Activated CD8-positive, alpha-beta memory T cell treated with anti-CD3 and anti-CD28 coated beads for 36 hours (primary cell): ENCODE measurements around the gene FBXO44. TPM values are rescaled to one million over a fixed set of nuclear protein-coding genes. Genes with fewer than 3 reads are reported as not detected.

Experiments
- CTCF ChIA-PET: fragments of 350-600 bp; sonication (Branson Sonifier 250); formaldehyde crosslinking; loops from one replicate; lab custom pipeline; 2021; ENCODE audit warnings: antibody characterized with exemption; lab: Charles Lee
- POLR2A ChIA-PET: fragments of 350-600 bp; sonication (Branson Sonifier 250); formaldehyde crosslinking; loops from one replicate; lab custom pipeline; 2021; ENCODE audit warnings: antibody characterized with exemption; lab: Charles Lee
- total RNA-seq, 2 experiments: library from RNA; stranded (reverse); gene quantifications; one replicate each; pipeline ENCODE4 v1.2.3, GENCODE V29; 2021

Gene FBXO44
- total RNA-seq, 2 experiments from 2014 or later: 15.5 to 15.7 TPM

DNA sequence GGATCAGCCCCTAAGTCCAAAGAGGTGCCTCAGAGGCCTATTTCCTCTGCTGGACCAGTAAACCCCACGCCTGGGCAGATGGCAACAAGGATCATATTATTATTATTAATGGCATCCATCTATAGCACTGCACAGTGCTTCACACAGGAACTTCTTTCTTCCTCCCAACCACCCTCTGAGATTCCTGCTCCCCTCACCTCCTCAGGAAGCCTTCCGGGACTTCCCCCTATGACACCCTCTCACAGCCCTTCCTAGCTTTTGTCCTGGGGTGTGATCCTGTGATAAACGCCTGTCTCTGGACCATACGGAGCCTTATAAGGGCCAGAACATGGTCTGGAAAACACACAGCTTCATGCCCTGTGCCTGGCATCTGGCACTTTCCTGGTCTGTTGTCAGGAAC, 3.7 kb upstream of the FBXO44 start:
- CTCF ChIA-PET: interaction anchor here (1.2 to 14.2 kb wide), 9 partner anchors 9 to 91 kb away, joined by 3 to 133 read pairs (median 6); partner anchors contain the start of genes AGTRAP and FBXO6
- POLR2A ChIA-PET: interaction anchor here (1.1 to 2.0 kb wide), 2 partner anchors 14 to 69 kb away, joined by 5 to 12 read pairs; no protein-coding TSS in a partner anchor

DNA sequence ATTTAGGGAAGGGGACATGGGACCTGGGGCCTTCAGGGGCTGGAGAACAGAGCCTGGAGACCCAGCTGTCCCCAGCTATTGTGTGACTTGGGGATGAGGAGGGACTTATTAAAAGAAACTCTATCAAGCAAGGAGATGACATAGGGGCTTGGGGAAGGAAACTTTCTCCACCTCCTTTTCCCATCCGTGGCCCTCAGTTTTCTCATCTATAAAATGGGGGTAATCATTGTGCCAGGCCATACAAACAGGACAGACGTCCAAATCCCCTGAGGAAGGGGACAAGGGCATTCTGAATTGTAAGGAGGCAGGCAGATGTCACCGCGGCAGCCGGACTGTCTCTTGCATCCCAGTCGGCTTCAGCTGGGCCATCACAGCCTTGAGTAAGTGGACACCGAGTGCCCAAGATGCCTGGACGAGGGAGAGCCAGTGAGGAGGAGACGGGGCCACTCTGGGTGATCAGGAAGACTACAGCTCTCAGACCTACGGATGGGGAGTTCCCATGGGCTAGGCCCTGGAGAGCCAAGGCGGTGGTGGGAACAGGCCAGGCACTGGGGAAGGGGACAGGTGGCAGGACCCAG, 2.4 kb upstream of the FBXO44 start:
- POLR2A ChIA-PET: interaction anchor here (1.5 kb wide), 1 partner anchor 256 kb away, joined by 6 read pairs; no protein-coding TSS in a partner anchor
- CTCF ChIA-PET: interaction anchor here (1.2 to 14.2 kb wide), 4 partner anchors 10 to 70 kb away, joined by 3 to 133 read pairs (median 16); partner anchors contain the start of gene FBXO6

DNA sequence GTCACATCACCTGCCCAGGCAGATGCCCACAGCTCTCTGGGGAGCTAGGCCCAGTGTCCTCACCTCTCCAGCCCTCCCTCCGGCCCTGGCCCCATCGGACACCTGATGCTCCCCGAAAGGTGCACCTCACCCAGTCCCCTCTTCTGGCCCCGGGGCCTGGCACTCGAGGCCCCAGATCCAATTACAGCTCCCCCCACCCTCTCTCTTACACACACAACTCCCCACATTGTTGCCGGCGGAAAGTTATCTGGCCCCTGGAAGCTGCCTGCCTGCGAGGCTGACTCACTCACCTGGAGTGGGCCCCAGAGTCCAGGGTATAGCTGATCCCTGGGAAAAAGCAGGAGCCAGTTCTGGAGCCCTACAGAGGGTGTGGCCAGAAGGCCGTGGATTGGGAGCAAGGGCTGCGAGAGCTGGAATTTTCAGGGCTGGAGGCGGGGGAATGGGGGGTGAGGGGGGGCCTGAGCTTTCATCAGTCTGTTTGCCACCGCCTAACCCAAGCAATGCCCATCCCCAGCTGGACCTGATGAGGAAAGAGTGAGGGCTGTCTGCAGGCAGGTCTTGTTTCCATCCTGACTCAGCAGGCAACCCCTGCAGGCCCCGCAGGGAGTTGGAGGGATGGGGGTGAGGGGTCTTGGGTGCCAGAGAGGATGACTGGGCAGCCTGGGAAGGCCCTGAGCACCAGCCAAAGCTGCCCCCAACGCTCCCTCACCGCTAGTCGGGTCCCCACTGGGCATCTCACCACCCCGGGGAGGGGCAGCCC, 1.4 kb upstream of the FBXO44 start:
- ChIA-PET CTCF (interaction anchor here (1.2 to 14.2 kb wide), 4 partner anchors 9 to 69 kb away, joined by 3 to 133 read pairs (median 16); partner anchors contain the start of gene FBXO6), POLR2A (interaction anchor here (1.1 to 1.5 kb wide), 2 partner anchors 12 to 255 kb away, joined by 3 to 6 read pairs; no protein-coding TSS in a partner anchor)

DNA sequence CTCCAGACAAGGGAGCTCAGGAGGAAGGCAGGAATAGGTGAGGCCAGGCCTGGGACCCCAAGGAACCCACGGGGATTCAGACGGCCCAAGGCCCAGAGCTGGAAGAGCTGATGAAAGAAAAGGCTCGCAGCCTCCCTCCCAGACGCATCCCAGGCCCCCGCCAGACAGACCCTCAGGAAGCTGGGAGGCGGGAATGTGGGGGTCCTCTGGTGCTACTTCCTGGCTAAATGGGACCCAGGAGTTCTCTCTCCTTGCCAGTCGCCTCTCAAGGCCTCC, 878 bp upstream of the FBXO44 start:
- ChIA-PET POLR2A (interaction anchor here (1.1 to 1.5 kb wide), 2 partner anchors 11 to 254 kb away, joined by 3 to 6 read pairs; no protein-coding TSS in a partner anchor), CTCF (interaction anchor here (1.7 to 14.2 kb wide), 3 partner anchors 10 to 69 kb away, joined by 7 to 133 read pairs (median 24); partner anchors contain the start of gene FBXO6)

DNA sequence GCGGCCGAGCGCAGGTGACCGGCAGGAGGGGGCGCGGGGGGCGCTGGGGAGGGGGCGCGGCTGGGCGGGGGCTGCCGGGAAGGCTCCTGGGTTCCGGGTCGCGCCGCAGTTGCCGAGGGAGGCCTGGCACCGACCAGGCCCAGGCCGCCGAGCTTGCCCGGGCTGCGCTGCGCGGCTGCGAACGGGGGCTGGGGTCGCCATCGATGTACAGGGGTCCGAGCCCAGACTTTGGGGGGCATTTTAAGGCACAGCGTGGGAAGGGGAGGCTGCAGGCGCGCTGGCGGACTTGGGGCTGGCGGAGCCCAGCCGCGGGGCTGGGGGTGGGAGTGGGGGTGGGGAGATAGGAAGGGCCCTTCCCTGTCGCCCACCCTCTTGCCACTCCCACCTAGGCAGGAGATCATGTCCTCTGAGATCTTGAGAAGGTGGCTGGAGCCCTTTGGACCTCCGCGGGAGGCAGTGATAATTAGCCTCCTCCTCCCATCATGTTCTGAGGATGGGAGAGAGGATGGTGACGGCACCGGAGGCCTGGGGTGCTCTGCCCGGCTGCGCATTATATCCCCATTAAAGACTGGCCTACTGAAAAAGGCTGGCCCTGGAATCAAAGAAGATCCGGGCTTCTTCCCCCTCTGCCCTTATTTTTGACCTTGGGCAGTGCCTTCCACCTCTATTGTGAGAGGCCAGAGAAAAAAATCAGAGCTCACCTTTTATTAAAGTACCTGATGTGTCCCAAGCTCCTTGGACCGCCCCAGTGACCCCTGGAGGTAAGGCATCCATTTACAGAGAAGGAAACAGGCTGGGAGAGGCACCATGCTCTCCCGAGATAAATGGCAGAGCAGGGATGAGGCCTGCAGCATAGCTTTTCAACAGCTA, 497 bp downstream of the FBXO44 start:
- ChIA-PET POLR2A (interaction anchor here (0.6 to 1.8 kb wide), 3 partner anchors 9 to 211 kb away, joined by 3 to 5 read pairs (median 5); partner anchors contain the start of genes FBXO6 and MAD2L2), CTCF (interaction anchor here (0.9 to 14.2 kb wide), 5 partner anchors 9 to 68 kb away, joined by 3 to 133 read pairs (median 4); partner anchors contain the start of genes FBXO6 and MAD2L2)

DNA sequence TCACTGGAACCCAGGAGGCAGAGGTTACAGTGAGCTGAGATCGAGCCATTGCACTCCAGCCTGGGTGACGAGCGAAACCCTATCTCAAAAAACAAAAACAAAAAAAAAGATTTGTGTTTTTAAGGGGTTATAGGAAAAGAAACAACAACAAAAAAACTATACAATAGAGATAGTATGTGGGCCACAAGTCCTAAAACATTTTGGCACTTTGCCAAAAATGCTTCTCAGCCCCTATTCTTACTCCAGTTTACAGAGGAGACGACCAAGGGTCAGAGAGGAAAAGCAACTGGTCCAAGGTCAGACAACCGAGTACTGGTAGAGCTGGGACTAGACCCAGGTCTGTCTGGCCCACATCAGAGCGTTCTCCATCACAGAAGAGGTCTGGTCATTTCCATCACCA, 3.0 kb downstream of the FBXO44 start:
- CTCF ChIA-PET: interaction anchor here (0.6 to 1.2 kb wide), 2 partner anchors 62 to 402 kb away, joined by 3 read pairs; no protein-coding TSS in a partner anchor

DNA sequence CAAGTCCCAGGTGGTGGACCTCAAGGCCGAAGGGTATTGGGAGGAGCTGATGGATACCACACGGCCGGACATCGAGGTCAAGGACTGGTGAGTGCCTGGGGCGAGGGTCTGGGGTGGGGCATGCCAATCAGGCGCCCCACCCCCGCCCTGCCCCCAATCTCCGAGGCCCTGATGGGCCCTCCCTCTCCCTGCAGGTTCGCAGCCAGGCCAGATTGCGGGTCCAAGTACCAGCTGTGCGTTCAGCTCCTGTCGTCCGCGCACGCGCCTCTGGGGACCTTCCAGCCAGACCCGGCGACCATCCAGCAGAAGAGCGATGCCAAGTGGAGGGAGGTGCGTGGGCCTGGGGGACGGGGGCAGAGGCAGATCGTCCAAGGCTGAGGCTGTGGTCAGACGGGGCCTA, 3.9 kb downstream of the FBXO44 start:
- ChIA-PET POLR2A (no interaction called here), CTCF (interaction anchor here (1.2 to 3.3 kb wide), 3 partner anchors 8 to 61 kb away, joined by 3 to 15 read pairs (median 4); no protein-coding TSS in a partner anchor)

More for the DNA sequence above, 3.0 kb downstream of the FBXO44 start:
- POLR2A ChIA-PET: no interaction called here

DNA sequence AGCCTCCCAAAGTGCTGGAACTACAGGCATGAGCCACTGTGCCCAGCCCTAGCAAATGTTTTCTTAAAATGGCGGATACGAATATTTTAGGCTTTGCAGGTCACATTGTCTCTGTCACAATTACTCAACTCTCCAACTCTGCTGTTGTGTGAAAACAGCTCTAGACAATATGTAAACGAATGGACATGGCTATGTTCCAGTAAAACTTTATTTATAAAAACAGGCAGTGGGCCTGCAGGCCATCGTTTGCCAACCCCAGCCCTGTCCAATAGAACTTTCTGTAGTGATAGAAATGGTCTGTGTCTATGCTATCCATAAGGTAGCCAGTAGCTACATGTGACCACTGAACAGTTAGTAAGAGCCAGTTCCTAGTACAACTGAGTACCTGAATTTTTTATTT, 5.1 kb downstream of the FBXO44 start:
- ChIA-PET POLR2A (interaction anchor here (0.6 to 1.2 kb wide), 2 partner anchors 11 to 417 kb away, joined by 3 to 4 read pairs; no protein-coding TSS in a partner anchor), CTCF (interaction anchor here (1.0 to 3.3 kb wide), 2 partner anchors 9 to 76 kb away, joined by 3 to 15 read pairs; partner anchors contain the start of gene AGTRAP)

DNA sequence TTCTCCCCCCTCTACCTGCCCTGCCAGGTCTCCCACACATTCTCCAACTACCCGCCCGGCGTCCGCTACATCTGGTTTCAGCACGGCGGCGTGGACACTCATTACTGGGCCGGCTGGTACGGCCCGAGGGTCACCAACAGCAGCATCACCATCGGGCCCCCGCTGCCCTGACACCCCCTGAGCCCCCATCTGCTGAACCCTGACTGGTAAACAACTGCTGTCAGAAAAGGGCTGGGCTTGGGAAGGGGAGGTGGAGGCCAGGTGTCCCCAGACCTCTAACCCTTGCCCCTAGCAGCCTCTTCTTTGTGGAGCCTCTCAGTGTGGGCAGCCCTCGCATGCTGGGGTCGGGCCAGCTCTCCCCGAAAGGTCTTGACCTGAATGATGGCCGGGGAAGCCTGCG, 6.4 kb downstream of the FBXO44 start:
- ChIA-PET CTCF (interaction anchor here (3.3 kb wide), 1 partner anchor 11 kb away, joined by 15 read pairs; no protein-coding TSS in a partner anchor), POLR2A (no interaction called here)

DNA sequence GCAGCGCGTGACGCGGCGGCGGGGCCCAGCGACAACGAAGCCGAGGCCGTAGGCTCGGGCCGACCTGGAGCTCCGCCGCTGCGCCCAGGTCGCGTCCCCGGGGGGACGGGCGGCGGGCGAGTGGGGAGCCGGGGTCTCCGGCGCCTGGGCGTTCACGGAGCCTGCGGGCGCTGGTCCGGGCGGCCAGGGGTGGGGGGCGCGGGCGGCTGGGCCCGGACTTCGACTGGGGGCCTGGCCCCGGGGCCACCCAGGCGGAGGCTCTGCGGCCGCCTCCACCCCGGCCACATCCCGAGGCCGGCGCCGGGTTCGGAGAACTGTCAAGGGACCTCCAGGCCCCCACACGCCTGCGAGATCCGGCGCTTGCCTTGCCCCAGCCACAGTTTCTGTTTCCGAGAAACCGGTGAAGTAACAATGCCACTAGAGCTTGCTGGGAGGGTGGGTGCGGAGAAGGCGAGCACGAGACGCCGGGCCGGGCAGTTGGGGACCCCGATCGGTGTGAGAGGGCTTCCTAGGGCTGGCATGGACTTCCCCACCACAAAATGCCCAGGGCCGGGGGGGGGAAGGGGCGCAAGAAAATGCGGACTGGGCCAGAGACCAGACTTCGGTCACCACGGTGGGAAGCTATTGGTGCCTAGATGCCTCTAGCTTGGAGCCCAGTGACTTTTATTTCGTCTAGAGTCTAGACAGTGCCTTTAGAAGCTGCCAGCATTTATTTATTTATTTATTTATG, 9.8 kb downstream of the FBXO44 start:
- ChIA-PET POLR2A (interaction anchor here (0.7 to 2.5 kb wide), 10 partner anchors 9 to 309 kb away, joined by 3 to 11 read pairs (median 5); partner anchors contain the start of genes FBXO44 and MAD2L2), CTCF (interaction anchor here (0.7 to 3.2 kb wide), 9 partner anchors 10 to 393 kb away, joined by 3 to 24 read pairs (median 5); partner anchors contain the start of genes FBXO2, FBXO44 and MAD2L2)

DNA sequence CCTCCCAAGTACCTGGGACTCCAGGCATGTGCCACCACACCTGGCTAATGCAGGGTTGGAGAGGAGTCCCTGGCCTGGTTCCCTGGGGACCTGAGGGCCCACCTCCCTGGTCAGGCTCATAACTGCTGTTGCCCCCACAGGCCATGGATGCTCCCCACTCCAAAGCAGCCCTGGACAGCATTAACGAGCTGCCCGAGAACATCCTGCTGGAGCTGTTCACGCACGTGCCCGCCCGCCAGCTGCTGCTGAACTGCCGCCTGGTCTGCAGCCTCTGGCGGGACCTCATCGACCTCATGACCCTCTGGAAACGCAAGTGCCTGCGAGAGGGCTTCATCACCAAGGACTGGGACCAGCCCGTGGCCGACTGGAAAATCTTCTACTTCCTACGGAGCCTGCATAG, 13.8 kb downstream of the FBXO44 start:
- ChIA-PET CTCF (no interaction called here), POLR2A (no interaction called here)

DNA sequence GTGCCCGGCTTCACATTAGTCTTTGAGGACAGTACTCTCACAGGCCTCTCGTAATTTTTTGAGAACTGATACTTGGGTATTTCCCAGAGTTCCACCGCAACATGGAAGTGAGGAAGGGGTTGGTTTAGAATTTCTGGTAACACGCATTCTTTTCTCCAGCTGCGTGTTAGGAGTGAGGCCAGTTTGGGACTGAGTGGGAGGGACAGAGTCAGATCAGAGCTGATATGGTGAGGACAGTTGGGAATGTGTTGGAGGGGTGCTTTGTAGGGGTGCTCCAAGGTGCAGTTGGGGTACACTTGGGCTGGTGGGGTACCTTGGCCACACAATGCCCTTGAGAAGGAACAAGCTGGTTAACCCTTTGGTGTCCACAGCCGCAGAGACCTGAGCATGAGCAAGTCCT, 16.1 kb downstream of the FBXO44 start:
- CTCF ChIA-PET: no interaction called here
- POLR2A ChIA-PET: interaction anchor here (1.6 kb wide), 1 partner anchor 11 kb away, joined by 4 read pairs; no protein-coding TSS in a partner anchor

DNA sequence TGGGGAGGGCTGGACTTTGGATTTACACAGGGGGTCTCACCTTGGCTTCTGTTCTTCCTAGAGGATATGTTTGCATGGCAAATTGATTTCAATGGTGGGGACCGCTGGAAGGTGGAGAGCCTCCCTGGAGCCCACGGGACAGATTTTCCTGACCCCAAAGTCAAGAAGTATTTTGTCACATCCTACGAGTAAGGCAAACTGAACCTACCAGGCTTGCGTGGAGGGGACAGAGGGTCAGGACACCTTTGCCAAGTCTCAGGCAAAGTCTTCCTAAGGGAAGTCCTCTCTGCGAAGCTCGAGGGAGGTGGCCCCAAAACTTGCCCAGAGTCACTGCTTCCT, 16.5 kb downstream of the FBXO44 start:
- CTCF ChIA-PET: interaction anchor here (0.6 kb wide), 1 partner anchor 26 kb away, joined by 3 read pairs; no protein-coding TSS in a partner anchor
- POLR2A ChIA-PET: interaction anchor here (1.6 kb wide), 1 partner anchor 11 kb away, joined by 4 read pairs; no protein-coding TSS in a partner anchor

DNA sequence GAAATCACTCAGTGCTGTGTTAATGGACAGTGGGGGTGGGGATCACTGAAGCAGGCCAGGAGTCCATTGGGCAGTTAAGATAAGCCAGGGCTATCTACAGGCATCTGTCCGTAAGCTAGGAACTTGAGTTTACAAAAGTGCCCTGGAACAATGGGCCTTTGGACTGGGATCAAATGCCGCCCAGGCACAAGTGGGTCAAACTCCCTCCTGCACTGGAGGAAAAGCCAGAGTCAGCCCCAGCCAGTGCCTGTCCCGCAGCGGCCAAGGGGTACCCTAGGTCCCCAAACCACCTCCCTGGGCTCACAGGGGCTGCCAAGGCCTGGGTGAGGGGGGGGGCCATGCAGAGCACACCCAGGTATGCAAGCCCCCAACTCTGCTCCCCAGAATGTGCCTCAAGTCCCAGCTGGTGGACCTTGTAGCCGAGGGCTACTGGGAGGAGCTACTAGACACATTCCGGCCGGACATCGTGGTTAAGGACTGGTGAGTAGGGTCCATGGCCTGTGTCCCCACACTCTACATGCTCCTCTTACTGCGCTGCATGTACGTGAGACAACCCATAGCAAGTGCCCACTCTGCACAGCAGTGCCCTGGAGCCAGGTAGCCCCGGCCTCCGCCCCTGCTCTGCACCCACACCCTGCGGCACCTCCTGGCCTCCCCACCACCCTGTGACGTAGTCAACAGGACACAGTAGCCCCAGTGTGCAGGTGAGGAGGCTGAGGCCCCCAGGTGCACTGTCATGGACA, 17.0 kb downstream of the FBXO44 start:
- ChIA-PET POLR2A (interaction anchor here (1.6 kb wide), 1 partner anchor 12 kb away, joined by 4 read pairs; no protein-coding TSS in a partner anchor), CTCF (interaction anchor here (0.6 kb wide), 1 partner anchor 26 kb away, joined by 3 read pairs; no protein-coding TSS in a partner anchor)

DNA sequence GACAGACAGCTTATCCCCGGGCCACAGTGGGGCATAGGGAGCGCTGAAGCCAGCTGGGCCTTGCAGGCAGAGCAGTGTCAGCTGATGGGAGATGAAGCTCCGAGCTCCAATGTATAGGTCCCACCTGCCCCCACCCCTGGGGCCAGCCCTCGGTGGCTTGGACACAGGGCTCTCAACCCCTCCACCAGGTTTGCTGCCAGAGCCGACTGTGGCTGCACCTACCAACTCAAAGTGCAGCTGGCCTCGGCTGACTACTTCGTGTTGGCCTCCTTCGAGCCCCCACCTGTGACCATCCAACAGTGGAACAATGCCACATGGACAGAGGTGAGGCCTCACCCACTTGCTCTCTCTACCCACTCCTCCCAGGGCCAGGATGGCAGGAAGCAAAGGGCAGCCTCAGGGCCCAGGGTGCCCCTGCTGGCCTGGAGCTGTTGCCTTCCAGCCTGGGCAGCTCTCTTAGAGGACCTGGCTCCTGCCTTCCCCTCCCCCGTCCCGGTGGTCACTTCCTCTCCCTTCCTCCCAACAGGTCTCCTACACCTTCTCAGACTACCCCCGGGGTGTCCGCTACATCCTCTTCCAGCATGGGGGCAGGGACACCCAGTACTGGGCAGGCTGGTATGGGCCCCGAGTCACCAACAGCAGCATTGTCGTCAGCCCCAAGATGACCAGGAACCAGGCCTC, 18.6 kb downstream of the FBXO44 start:
- CTCF ChIA-PET: interaction anchor here (0.6 kb wide), 1 partner anchor 641 kb away, joined by 3 read pairs; no protein-coding TSS in a partner anchor
- POLR2A ChIA-PET: no interaction called here

DNA sequence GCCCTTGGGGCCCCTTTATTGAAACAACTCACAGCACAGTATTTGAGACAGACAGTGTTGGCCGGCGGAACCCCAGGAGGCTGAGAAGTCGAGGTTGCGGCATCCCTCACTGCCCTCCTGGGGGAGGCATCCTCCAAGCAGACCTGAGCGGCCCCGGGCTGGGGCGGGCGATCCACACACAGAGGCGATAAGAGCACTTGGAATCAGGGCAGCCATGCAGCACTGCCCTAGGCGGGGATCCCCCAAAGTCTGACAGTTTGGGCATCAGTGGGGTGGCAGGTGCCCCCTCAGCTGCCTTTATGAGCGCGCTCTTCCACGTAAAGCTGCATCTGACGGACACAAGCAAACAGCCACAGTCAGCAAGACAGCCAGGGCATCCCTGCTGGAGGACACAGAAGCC, 19.8 kb downstream of the FBXO44 start:
- CTCF ChIA-PET: no interaction called here
- POLR2A ChIA-PET: no interaction called here
